Fibroblast of lung (primary cell): ENCODE measurements around the gene PSMC1. TPM values are rescaled to one million over a fixed set of nuclear protein-coding genes. Genes with fewer than 3 reads are reported as not detected.

Experiments
- DNase-seq, 2 donors: peaks; one replicate each; pipeline versions ENCODE4 v3.0.0 to v3.0.0-alpha.2; 2010; ENCODE audit warnings: low read depth in 2 of 2
- H2AFZ ChIP-seq: 2 replicates; pipeline ENCODE4 v1.5.1; 2012; ENCODE audit warnings: low read length, control low read depth, inconsistent platforms
- H3K27ac ChIP-seq: 2 replicates; pipeline ENCODE4 v1.5.1; 2011; ENCODE audit warnings: low read length, control low read depth; ENCODE audit not compliant: insufficient read depth
- H3K27me3 ChIP-seq: 2 replicates; pipeline ENCODE4 v1.5.1; 2011; ENCODE audit warnings: mild to moderate bottlenecking, low read length; ENCODE audit not compliant: control insufficient read depth, insufficient read depth
- H3K36me3 ChIP-seq: 2 replicates; pipeline ENCODE4 v1.5.1; 2011; ENCODE audit warnings: low read length; ENCODE audit not compliant: control insufficient read depth, insufficient read depth
- H3K4me1 ChIP-seq: 2 replicates; pipeline ENCODE4 v1.5.1; 2011; ENCODE audit warnings: low read length; ENCODE audit not compliant: control insufficient read depth, insufficient read depth; ENCODE audit errors: extremely low read depth
- H3K4me2 ChIP-seq: 2 replicates; pipeline ENCODE4 v1.5.1; 2011; ENCODE audit warnings: low read length, control low read depth; ENCODE audit not compliant: insufficient read depth; ENCODE audit errors: extremely low read depth
- H3K4me3 ChIP-seq, 4 experiments: fragments of 200-600 bp in 1 of 4; sonication (generic) in 1 of 4; replicated peaks in 1 of 4; 2 replicates each; pipeline ENCODE4 v1.5.1; 2011 to 2016; ENCODE audit warnings: low read length in 4 of 4, low read depth in 3 of 4, mild to moderate bottlenecking in 3 of 4, control low read depth in 2 of 4, inconsistent platforms in 1 of 4, mixed read lengths in 1 of 4; ENCODE audit not compliant: insufficient read depth in 1 of 4; ENCODE audit errors: control extremely low read depth in 1 of 4
- H3K79me2 ChIP-seq: 2 replicates; pipeline ENCODE4 v1.5.1; 2012; ENCODE audit warnings: mild to moderate bottlenecking, low read length, inconsistent platforms; ENCODE audit not compliant: control insufficient read depth, insufficient read depth
- H3K9ac ChIP-seq: 2 replicates; pipeline ENCODE4 v1.5.1; 2011; ENCODE audit warnings: mild to moderate bottlenecking, low read length, control low read depth; ENCODE audit not compliant: insufficient read depth
- H3K9me3 ChIP-seq: 2 replicates; pipeline ENCODE4 v1.5.1; 2012; ENCODE audit warnings: low read depth, low read length; ENCODE audit not compliant: control insufficient read depth, insufficient read depth
- H4K20me1 ChIP-seq: 2 replicates; pipeline ENCODE4 v1.5.1; 2011; ENCODE audit warnings: low read length; ENCODE audit not compliant: control insufficient read depth, insufficient read depth; ENCODE audit errors: extremely low read depth
- CTCF ChIP-seq, 2 donors: IDR thresholded peaks in 1 of 2; conservative IDR thresholded peaks in 1 of 2; 1 replicate in 1 of 2; 2 replicates in 1 of 2; pipeline ENCODE4 v1.5.1; 2011 to 2012; ENCODE audit warnings: low read length in 2 of 2, control low read depth in 1 of 2, inconsistent platforms in 1 of 2, low read depth in 1 of 2, mild to moderate bottlenecking in 1 of 2
- EZH2 ChIP-seq: IDR thresholded peaks from 2 replicates; pipeline ENCODE4 v1.5.1; 2012; ENCODE audit warnings: low read length, control low read depth, mild to moderate bottlenecking; ENCODE audit errors: missing control alignments
- polyA plus RNA-seq, 2 donors: library from polyadenylated mRNA; depleted of rRNA in 1 of 2; stranded (reverse) in 1 of 2; unstranded in 1 of 2; fragments of >200 nt; gene quantifications; 2 replicates each; pipeline ENCODE4 v1.2.1, GENCODE V29; 2011 to 2012; ENCODE audit warnings: missing spikeins in 1 of 2
- total RNA-seq: library from RNA; depleted of rRNA; stranded (reverse); fragments of >200 nt; gene quantifications from 2 replicates; pipeline ENCODE4 v1.2.1, GENCODE V29; 2014

Gene PSMC1
- total and polyA plus RNA-seq, 2 donors (not counting 1 experiment from before 2014, with no cell fraction given), result 112 to 274 TPM

- H3K27ac ChIP-seq, result no peak overlapping the region
- peaks cover 16% of the 10 kb centered on the region for H3K4me1 ChIP-seq
- H3K27me3 ChIP-seq, result no peaks in the 10 kb centered on the region
- H4K20me1 ChIP-seq, result no peaks in the 10 kb centered on the region
- no peak overlapping the region for H3K4me2 ChIP-seq
- peaks cover 12% of the 10 kb centered on the region for H3K36me3 ChIP-seq
- no peaks in the 10 kb centered on the region for H3K79me2 ChIP-seq
- no peak overlapping the region for H2AFZ ChIP-seq
- TF ChIP-seq EZH2 (no peak), CTCF (conservative IDR thresholded peaks at IDR 0.05 in 1 of 2, IDR thresholded peaks at IDR 0.05 in 1 of 2; ENCODE audit: low read depth in 1 of 2, low read length in 2 of 2) (no peak)
- no peaks in the 10 kb centered on the region for H3K9me3 ChIP-seq
- H3K9ac ChIP-seq, result no peak overlapping the region
- H3K4me3 ChIP-seq, result no peak overlapping the region
- DNase-seq, result no peak
These were observed 22.1 kb downstream of the PSMC1 start for GRCh38 chr14:90278199-90279175.

GRCh38 chr14:90280096-90280495 is 23.7 kb downstream of the PSMC1 start:
- H3K79me2 ChIP-seq, result no peaks in the 10 kb centered on the region
- no peak overlapping the region for H2AFZ ChIP-seq
- H3K9ac ChIP-seq, result no peak overlapping the region
- H3K4me3 ChIP-seq, result no peak overlapping the region
- no peaks in the 10 kb centered on the region for H3K9me3 ChIP-seq
- DNase-seq, result no peak
- peaks cover 16% of the 10 kb centered on the region for H3K4me1 ChIP-seq
- H3K4me2 ChIP-seq, result no peak overlapping the region
- no peak for TF ChIP-seq EZH2
- no peak for TF ChIP-seq CTCF (conservative IDR thresholded peaks at IDR 0.05 in 1 of 2, IDR thresholded peaks at IDR 0.05 in 1 of 2; ENCODE audit: low read depth in 1 of 2, low read length in 2 of 2)
- no peak overlapping the region for H3K27ac ChIP-seq
- no peaks in the 10 kb centered on the region for H3K27me3 ChIP-seq
- peaks cover 9% of the 10 kb centered on the region for H3K36me3 ChIP-seq
- no peaks in the 10 kb centered on the region for H4K20me1 ChIP-seq

GRCh38 chr14:90281261-90281660 is 24.9 kb downstream of the PSMC1 start:
- no peaks in the 10 kb centered on the region for H3K27me3 ChIP-seq
- H4K20me1 ChIP-seq, result no peaks in the 10 kb centered on the region
- no peaks in the 10 kb centered on the region for H3K9me3 ChIP-seq
- DNase-seq, result peak; percentile 43 to 90
- no peak overlapping the region for H3K9ac ChIP-seq
- H3K4me1 ChIP-seq, result peaks cover 11% of the 10 kb centered on the region
- H3K27ac ChIP-seq, result peak overlapping the region; percentile 65
- no peak overlapping the region for H2AFZ ChIP-seq
- peaks cover 8% of the 10 kb centered on the region for H3K36me3 ChIP-seq
- H3K79me2 ChIP-seq, result no peaks in the 10 kb centered on the region
- TF ChIP-seq CTCF (conservative IDR thresholded peaks at IDR 0.05 in 1 of 2, IDR thresholded peaks at IDR 0.05 in 1 of 2; ENCODE audit: low read depth in 1 of 2, low read length in 2 of 2), result no peak
- no peak for TF ChIP-seq EZH2
- peak overlapping the region; percentile 40 for H3K4me2 ChIP-seq
- H3K4me3 ChIP-seq, result no peak overlapping the region
